HepG2 (cell line): ENCODE measurements around the gene LSM2. TPM values are rescaled to one million over a fixed set of nuclear protein-coding genes. Genes with fewer than 3 reads are reported as not detected.
A peak's percentile ranks its signal among the peaks of the same experiment; 100 is the strongest.

Experiments used
- CC2D1A ChIP-seq: sonication (generic); formaldehyde crosslinking; IDR thresholded peaks from 2 replicates; pipeline ENCODE4 v1.8.1; 2023; ENCODE audit warnings: mild to moderate bottlenecking, missing genetic modification reagents
- FOXP1 ChIP-seq, 2 experiments: fragments of 450-650 bp in 1 of 2; IDR thresholded peaks; 2 replicates each; pipeline ENCODE4 v1.6.1; 2017 to 2018; ENCODE audit warnings: antibody characterized with exemption in 1 of 2
- HOMEZ ChIP-seq: IDR thresholded peaks from 2 replicates; pipeline ENCODE4 v1.6.1; 2016; ENCODE audit warnings: low read depth
- HOXA3 ChIP-seq: sonication (generic); formaldehyde crosslinking; IDR thresholded peaks from 2 replicates; pipeline ENCODE4 v1.5.0; 2020; ENCODE audit warnings: missing genetic modification reagents
- MAFK ChIP-seq, 2 experiments: IDR thresholded peaks in 1 of 2; conservative IDR thresholded peaks in 1 of 2; 2 replicates each; pipeline ENCODE4 v1.6.1; 2011; ENCODE audit warnings: improper control_type of control experiment in 2 of 2, low read length in 2 of 2
- NFKB2 ChIP-seq: sonication (generic); formaldehyde crosslinking; IDR thresholded peaks from 2 replicates; pipeline ENCODE4 v1.4.0; 2020; ENCODE audit warnings: missing genetic modification reagents, borderline replicate concordance
- PREB ChIP-seq: sonication (generic); formaldehyde crosslinking; IDR thresholded peaks from 2 replicates; pipeline ENCODE4 v1.4.0; 2020; ENCODE audit warnings: missing genetic modification reagents
- PRMT3 ChIP-seq: sonication (generic); formaldehyde crosslinking; IDR thresholded peaks from 2 replicates; pipeline ENCODE4 v1.8.1; 2022; ENCODE audit warnings: low read depth, mild to moderate bottlenecking, moderate library complexity, missing genetic modification reagents, borderline replicate concordance
- RFX3 ChIP-seq: IDR thresholded peaks from 2 replicates; pipeline ENCODE4 v1.6.1; 2016; ENCODE audit warnings: missing biosample characterization, missing genetic modification reagents
- ZBTB7A ChIP-seq: sonication (generic); formaldehyde crosslinking; IDR thresholded peaks from 2 replicates; pipeline ENCODE4 v1.8.0; 2022; ENCODE audit warnings: mild to moderate bottlenecking, missing genetic modification reagents
- ZC3H13 ChIP-seq: sonication (generic); formaldehyde crosslinking; IDR thresholded peaks from 2 replicates; pipeline ENCODE4 v1.8.1; 2023; ENCODE audit warnings: mild to moderate bottlenecking, missing genetic modification reagents, moderate library complexity
- ZNF274 ChIP-seq: sonication (generic); formaldehyde crosslinking; IDR thresholded peaks from 2 replicates; pipeline ENCODE4 v1.5.1; 2020; ENCODE audit warnings: mild to moderate bottlenecking, missing genetic modification reagents
- ZNF383 ChIP-seq: sonication (generic); formaldehyde crosslinking; IDR thresholded peaks from 2 replicates; pipeline ENCODE4 v1.4.0; 2020; ENCODE audit warnings: missing genetic modification reagents, mild to moderate bottlenecking, borderline replicate concordance
- ZNF569 ChIP-seq: sonication (generic); formaldehyde crosslinking; IDR thresholded peaks from 2 replicates; pipeline ENCODE4 v1.5.0; 2020; ENCODE audit warnings: mild to moderate bottlenecking, missing genetic modification reagents, moderate library complexity, borderline replicate concordance
- ZNF614 ChIP-seq: IDR thresholded peaks from 2 replicates; pipeline ENCODE4 v1.6.1; 2018; ENCODE audit warnings: missing biosample characterization, missing genetic modification reagents, inconsistent platforms, borderline replicate concordance
- polyA plus RNA-seq, 8 experiments: library from polyadenylated mRNA; depleted of rRNA in 3 of 8; stranded (reverse) in 7 of 8; unstranded in 1 of 8; fragments of >200 nt; fragmentation: Illumina TruSeq in 4 of 8; extraction: Trizol in 4 of 8; gene quantifications; 2 replicates each; pipeline versions ENCODE4 v1.2.1 to v1.2.3, GENCODE V29; 2011 to 2016; ENCODE audit warnings: low read depth in 4 of 8, missing spikeins in 1 of 8, mixed read lengths in 1 of 8; ENCODE audit not compliant: insufficient read depth in 1 of 8
- total RNA-seq, 5 experiments: library from RNA; depleted of rRNA; stranded (reverse); fragments of >200 nt; fragmentation: Illumina TruSeq; extraction: Trizol; gene quantifications; 2 replicates each; pipeline ENCODE4 v1.2.3, GENCODE V29; 2016; ENCODE audit warnings: low read depth in 1 of 5
- TF ChIP-seq, protein P1 (sequence below): sonication (generic); formaldehyde crosslinking; IDR thresholded peaks from 2 replicates; pipeline ENCODE4 v1.4.0; 2020; ENCODE audit warnings: missing genetic modification reagents
- TF ChIP-seq, protein P2 (sequence below), 2 experiments: fragments of 450-650 bp in 1 of 2; sonication (generic) in 1 of 2; formaldehyde crosslinking; IDR thresholded peaks; 2 replicates each; pipeline versions ENCODE4 v1.5.0 to v1.8.0; 2020 to 2022; ENCODE audit warnings: mild to moderate bottlenecking in 1 of 2, missing genetic modification reagents in 1 of 2

The LSM2 gene
- total and polyA plus RNA-seq, 2 of the 13 experiments (the other 11 are each of a cell fraction or from before 2014, with no cell fraction given): 69.4 to 90.5 TPM

GRCh38 chr6:31827286-31828079 is 20.7 kb upstream of the LSM2 start, which contains the start of gene HSPA1B (continued):
- TF ChIP-seq, protein P1, sequence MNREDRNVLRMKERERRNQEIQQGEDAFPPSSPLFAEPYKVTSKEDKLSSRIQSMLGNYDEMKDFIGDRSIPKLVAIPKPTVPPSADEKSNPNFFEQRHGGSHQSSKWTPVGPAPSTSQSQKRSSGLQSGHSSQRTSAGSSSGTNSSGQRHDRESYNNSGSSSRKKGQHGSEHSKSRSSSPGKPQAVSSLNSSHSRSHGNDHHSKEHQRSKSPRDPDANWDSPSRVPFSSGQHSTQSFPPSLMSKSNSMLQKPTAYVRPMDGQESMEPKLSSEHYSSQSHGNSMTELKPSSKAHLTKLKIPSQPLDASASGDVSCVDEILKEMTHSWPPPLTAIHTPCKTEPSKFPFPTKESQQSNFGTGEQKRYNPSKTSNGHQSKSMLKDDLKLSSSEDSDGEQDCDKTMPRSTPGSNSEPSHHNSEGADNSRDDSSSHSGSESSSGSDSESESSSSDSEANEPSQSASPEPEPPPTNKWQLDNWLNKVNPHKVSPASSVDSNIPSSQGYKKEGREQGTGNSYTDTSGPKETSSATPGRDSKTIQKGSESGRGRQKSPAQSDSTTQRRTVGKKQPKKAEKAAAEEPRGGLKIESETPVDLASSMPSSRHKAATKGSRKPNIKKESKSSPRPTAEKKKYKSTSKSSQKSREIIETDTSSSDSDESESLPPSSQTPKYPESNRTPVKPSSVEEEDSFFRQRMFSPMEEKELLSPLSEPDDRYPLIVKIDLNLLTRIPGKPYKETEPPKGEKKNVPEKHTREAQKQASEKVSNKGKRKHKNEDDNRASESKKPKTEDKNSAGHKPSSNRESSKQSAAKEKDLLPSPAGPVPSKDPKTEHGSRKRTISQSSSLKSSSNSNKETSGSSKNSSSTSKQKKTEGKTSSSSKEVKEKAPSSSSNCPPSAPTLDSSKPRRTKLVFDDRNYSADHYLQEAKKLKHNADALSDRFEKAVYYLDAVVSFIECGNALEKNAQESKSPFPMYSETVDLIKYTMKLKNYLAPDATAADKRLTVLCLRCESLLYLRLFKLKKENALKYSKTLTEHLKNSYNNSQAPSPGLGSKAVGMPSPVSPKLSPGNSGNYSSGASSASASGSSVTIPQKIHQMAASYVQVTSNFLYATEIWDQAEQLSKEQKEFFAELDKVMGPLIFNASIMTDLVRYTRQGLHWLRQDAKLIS (CRISPR knock-in tag): 0 out of 2 replicates have a peak, but pooled peaks have one; percentile 66
- TF ChIP-seq PREB (CRISPR knock-in tag): no peak
- TF ChIP-seq ZBTB7A (CRISPR knock-in tag): peak; percentile 77; the same call in 1 of the 2 replicates
- TF ChIP-seq ZNF614: peak; percentile 86
- no peak for TF ChIP-seq FOXP1 (IDR thresholded peaks at IDR 0.05)
- no peak for TF ChIP-seq FOXP1 (CRISPR knock-in tag; IDR thresholded peaks at IDR 0.05)
- TF ChIP-seq PRMT3: 0 out of 2 replicates have a peak, but pooled peaks have one; percentile 20
- peak; percentile 84 for TF ChIP-seq NFKB2
- TF ChIP-seq ZNF274 (CRISPR knock-in tag): no peak; the same call in 1 of the 2 replicates
- TF ChIP-seq CC2D1A: no peak
- TF ChIP-seq RFX3 (CRISPR knock-in tag): peak; percentile 87
- TF ChIP-seq ZNF383 (CRISPR knock-in tag): no peak
- TF ChIP-seq ZNF569 (CRISPR knock-in tag): no peak
- TF ChIP-seq, protein P2, sequence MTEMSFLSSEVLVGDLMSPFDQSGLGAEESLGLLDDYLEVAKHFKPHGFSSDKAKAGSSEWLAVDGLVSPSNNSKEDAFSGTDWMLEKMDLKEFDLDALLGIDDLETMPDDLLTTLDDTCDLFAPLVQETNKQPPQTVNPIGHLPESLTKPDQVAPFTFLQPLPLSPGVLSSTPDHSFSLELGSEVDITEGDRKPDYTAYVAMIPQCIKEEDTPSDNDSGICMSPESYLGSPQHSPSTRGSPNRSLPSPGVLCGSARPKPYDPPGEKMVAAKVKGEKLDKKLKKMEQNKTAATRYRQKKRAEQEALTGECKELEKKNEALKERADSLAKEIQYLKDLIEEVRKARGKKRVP (CRISPR knock-in tag; IDR thresholded peaks at IDR 0.05): no peak
- no peak for TF ChIP-seq ZC3H13 (CRISPR knock-in tag)
- peak; percentile 34; the same call in 1 of the 2 replicates for TF ChIP-seq HOXA3 (CRISPR knock-in tag)
- peak; percentile 10; the same call in 1 of the 2 replicates for TF ChIP-seq HOMEZ (CRISPR knock-in tag)
- no peak for TF ChIP-seq MAFK (conservative IDR thresholded peaks at IDR 0.05 in 1 of 2, IDR thresholded peaks at IDR 0.05 in 1 of 2; ENCODE audit: low read length in 2 of 2)
